ENCODE data around the gene LGMN. TPM values are rescaled to one million over a fixed set of nuclear protein-coding genes. Genes with fewer than 3 reads are reported as not detected.
"Not testable (repeated sequence)": the region's sequence is repeated elsewhere in the genome, so short reads cannot be mapped to it uniquely, and the experiment has no call there.

LGMN gene
- total RNA-seq, 1 experiment from 2014 or later: 29.5 TPM

DNA sequence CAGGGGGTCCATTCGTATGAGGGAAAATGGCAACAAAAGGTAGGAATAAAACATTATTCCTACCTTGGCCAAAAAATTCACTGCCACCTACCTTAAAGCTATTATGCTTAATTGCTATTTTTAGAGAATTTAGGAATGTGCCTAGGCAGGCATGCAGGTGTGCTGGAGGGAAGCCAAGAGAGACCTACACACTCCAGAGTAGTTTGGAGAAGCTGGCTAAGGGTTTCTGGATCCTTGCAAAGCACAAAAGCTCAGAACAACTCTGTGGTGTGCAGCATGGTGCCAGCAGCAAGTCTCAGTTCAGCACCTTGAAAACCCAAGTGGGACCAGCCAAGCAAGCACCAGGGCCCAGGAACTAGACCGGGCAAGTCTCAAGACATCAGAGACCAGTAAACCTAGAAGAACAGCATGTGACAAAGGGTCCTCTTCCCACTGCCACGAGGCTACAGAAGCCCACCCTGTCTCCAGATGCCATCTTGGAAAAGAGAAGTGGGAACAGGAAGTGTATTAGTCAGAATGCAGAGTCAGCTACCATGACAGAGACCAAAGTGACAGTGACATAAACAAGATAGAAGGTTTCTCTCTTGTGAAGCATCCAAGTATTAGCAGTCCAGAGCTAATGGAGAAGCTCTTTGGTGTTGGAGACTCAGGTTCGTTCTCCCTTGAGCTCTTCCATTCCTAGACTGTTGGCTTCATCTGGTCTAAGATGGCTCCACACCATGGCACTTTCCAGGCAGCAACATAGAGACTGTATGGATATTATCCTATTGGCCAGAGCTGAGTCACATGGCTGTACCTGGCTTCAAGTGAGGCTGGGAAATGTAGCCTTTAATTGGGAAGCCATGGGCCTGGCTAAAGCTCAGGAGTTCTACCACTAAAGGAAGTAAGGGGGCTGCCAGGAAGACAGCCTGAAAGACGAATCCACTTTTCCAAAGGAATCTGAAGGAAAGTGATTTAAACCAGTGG is 15.5 kb upstream of the LGMN start:
- DNase-seq (ENCODE audit: low read depth): peak; percentile 47

DNA sequence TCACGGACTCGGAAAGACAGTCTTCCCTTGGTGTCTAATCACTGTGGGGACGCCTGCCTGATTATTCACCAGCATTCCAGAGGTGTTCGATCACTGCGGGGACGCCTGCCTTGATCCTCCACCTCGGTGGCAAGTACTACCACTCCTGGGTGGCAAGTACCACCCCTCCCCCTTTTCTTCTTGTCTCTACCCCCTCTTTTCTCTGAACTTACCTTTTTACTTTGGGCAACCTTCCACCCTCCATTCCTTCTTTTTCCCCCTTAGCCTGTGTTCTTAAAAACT is 12.0 kb upstream of the LGMN start:
- DNase-seq (ENCODE audit: low read depth): no peak

DNA sequence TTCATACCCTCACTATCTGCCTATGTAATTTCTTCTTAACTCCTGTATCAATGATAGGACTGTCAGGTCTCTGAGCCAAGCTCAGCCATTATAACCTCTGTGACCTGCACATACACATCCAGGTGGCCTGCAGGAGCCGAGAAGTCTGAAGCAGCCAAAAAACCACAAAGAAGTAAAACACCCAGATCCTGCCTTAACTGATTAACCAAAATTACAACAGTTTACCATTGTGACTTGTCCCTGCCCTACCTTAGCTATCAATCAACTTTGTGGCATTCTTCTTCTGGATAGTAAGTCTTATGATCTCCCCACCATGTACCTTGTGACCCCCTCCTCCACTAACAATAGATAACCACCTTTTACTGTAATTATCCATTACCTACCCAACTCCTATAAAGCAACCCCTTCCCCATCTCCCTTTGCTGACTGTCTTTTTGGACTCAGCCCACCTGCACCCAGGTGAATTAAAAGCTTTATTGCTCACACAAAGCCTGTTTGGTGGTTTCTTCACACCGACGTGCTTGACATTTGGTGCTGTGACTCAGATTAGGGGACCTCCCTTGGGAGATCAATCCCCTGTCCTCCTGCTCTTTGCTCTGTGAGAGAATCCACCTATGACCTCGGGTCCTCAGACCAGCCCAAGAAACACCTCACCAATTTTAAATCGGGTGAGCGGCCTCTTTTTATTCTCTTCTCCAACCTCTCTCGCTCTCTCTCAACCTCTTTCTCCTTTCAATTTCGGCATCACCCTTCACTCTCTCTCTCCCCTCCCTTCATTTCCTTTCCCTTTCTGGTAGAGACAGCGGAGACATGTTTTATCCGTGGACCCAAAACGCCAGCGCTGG is 11.5 kb upstream of the LGMN start:
- no peak for DNase-seq (ENCODE audit: low read depth)

DNA sequence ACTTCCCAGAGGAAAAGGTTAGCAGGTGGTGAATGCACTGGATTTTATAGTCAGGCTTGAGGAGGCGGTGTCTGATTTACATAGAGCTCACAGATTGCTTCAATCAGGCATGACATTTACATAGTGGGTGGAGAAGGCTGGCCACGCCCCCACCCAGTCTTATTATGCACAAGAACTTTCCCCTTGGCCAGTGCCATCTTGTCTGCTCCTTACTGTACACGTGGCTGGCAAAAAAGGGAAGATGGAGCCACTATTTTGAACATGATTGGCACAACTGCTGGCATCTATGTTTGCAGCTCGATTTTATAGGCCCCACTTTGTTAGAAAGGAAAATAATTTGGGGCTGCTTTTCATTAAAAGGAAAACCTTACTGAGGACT is 10.9 kb upstream of the LGMN start:
- peak; percentile 40 for DNase-seq (ENCODE audit: low read depth)

DNA sequence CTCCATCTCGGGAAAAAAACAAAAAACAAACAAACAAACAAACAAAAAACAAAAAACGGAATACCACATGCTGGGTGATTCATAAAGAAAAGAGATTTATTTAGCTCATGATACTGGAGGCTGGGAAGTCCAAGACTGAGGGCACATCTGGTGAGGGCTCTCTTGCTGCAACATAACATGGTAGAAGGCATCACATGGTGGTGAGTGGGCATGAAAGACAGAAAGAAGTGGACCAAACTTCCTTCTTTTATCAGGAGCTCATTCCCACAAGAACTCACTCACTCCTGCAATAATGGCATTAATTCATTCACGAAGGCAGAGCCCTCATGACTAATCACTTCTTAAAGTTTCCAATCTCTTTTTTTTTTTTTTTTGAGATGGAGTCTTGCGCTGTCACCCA is 8.0 kb upstream of the LGMN start:
- DNase-seq (ENCODE audit: low read depth): peak; percentile 30

DNA sequence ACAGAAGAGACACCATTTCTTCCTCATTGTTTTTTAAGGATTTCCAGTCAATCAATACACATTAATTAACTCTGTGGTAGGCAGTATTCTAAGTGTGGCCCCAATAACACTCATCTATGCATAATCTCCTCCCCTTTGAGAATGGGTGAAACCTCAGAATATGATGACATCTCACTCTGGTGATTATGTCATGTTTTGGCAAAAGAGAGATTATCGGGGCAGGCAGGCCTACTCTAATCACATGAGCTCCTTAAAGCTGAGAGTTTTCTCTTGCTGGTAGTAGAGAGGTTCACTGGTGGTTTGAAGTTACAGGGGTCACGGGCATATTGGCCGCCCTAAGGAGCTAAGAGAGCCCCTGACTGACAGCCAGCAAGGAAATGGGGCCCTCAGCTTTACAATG is 7.1 kb upstream of the LGMN start:
- DNase-seq (ENCODE audit: low read depth): no peak

DNA sequence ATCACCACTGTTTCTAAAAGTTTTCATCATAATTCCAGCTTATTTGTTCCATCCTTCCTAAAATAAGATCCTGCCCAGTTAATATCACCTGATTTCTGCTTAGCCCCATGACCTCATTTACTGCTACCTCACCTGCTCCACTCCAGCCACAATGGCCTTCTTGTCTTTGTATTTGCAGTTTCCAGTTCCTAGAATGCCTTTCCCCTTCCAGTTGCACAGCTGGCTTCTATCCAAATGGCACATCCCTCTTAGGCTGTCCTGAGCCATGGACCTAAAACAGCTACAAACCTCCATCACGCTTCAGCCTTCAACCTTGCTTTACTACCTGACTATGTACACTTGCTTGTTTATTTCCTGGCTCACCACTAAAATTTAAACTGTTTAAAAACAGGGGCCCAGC is 6.5 kb upstream of the LGMN start:
- DNase-seq (ENCODE audit: low read depth): no peak

DNA sequence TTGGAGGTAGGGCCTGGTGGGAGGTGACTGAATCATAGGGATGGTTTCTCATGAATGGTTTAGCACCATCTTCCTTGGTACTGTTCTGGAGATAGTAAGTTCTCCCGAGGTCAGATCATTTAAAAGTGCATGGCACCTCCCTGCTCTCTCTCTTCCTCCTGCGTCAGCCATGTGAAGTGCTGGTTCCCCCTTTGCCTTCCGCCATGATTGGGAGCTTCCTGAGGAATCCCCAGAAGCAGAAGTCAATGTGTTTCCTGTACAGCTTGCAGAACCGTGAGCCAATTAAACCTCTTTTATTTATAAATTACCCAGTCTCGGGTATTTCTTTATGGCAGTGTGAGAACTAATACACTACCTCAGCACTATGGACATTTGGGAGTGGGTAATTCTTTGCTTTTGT is 4.8 kb upstream of the LGMN start:
- DNase-seq (ENCODE audit: low read depth): no peak

DNA sequence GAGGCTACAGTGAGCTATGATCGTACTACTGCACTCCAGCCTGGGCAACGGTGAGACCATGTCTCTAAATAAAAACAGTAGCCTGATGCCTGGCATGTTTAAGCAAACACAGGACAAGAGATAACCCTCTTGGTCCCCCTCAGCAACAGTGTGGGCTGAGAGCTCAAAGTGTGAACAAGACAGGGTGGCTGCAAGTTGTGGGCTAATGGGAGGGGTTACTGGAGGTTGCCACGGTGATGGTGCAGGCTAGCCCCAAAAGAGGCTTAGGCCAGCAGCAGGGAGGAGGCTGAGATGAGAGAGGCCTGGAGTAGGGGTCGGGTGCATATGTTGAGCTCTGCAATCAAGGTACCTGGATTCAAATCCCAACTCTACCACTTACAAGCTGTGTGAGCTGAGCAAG is 3.4 kb upstream of the LGMN start:
- DNase-seq (ENCODE audit: low read depth): no peak

DNA sequence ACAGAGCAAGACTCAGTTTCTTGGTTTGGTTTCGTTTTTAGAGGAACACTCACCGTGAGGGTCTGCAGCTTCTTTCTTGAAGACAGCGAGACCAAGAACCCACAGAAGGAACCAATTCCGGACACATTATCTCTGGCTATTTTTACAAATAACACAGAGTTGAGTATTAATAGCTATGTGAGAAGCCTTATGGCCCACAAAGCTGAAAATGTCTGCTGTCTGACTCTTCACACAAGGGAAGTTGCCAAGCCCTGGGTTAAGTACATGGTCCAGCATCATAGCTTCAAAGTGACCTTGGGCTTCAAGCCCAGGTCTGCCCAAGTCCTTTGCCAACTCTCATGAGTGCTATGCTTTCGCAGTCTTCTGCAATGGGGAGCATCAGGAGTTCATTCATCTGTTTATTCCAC is 2.6 kb upstream of the LGMN start:
- no peak for DNase-seq (ENCODE audit: low read depth)

DNA sequence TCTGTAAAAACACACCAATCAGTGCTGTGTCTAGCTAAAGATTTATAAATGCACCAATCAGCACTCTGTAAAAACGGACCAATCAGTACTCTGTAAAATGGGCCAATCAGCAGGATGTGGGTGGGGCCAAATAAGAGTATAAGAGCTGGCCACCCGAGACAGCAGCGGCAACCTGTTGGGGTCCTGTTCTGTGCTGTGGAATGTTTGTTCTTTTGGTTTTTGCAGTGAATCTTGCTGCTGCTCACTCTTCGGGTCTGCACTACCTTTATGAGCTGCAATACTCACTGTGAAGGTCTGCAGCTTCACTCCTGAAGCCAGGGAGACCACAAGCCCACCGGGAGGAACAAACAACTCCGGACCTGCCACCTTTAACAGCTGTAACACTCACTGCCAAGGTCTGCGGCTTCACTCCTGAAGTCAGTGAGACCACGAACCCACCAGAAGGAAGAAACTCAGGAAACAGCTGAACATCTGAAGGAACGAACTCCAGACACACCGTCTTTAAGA is 1.8 kb upstream of the LGMN start:
- not testable (repeated sequence) for DNase-seq (ENCODE audit: low read depth)

DNA sequence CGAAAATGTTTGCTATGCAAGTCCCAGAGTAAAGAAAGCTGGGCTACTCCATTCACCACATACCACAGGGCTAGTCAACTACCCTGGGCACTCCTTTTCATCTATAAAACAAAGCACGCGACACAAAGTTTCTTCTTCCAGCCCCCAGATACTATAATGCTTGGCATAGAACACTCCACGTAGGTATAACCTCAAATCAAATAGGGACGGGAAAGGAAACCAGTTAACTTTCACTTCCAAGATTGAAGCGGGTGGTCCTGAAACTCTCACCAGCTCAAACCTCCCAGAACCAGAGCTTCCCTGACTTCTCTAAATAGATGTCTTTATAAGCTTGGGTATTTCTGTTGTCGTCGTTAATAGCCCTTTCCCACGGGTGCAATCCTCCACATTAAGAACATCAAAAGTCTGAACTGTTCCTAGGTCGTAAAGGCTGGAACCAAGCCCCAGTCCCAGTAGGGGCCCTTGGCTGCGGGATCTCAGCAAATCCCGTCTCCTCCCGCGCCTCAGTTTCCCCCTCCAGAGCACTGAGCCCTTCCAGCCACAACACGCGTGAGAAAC is 647 bp downstream of the LGMN start:
- DNase-seq (ENCODE audit: low read depth): no peak

DNA sequence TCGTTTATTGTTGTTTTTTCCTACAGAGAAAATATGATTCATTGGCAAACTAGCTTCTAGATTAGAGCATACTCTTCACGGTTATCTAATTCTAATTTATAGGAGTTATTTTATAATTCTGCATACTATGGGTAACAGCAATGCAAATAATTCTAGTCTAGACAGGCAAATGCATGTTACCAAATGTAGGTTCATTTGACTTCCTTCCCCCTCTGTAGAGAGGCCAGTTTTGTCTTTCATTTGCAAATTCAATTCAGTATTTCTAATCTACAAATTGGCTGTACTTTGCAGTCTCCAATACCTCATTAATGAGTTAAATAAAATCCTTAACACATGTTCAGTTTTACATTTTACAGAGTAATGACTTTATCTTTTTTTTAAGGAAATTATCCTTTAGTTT is 4.2 kb downstream of the LGMN start:
- no peak for DNase-seq (ENCODE audit: low read depth)

DNA sequence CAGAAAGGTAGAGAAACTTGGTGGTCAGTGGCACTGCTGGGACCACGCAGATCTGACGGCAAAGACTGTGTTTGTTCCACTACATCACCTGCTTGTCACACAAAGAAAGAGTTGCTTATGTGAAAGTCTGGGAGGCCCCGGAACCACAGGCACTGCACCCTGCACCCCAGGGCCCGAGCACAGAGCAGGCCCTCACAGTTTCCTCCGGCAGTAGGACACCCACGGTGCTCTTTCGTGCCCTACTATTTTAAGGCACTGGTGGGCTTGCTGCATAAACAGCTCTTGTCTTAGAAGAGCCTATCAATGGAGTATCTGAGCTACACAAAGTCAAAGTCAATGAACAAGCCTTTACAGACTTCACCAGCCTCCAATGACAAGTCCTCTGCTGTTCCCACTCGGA is 8.0 kb downstream of the LGMN start:
- DNase-seq (ENCODE audit: low read depth): no peak

DNA sequence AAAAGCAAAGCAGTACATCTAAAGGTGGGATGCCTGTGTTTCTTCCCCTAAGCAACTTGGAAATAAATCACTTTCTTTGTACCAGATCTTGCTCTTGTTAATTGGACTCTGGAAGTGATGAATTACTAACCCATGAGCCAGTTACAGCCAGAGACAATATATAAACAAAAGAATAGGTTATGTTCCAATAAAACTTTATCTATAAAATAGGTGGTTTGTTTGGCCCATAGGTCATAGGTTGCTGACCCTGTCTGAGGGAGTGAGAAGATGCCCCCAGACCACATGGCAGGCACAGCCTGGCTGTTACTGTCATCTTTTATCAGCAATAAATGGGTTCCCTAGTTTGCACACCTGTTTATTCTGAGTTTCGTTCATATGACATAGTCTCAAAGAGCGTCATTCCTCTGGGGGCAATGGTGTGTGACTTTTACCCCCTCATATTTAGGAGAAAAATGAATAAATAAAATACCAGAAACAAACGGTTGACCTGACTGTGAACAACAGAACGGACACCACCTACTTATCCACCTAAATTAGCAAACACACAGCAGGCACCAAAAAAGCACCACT is 10.7 kb downstream of the LGMN start:
- no peak for DNase-seq (ENCODE audit: low read depth)

DNA sequence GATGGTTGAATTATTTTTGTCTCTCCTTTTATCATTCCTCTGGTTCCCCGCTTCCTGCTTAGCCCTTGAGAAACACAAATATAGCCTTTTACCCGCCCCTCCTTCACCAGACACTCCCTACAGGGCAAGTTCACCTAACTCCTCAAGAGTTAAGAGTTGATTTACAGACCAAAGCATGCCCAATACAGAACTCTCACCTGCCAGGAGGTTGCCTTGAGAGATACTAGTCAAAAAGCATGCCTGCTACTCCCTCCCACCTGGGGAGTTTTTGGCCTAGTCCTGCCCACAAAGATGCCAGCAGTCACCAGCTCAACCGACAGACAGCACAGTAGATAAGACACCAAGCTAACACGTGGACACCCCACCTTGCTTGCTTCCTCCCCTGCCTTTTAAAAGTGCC is 11.2 kb downstream of the LGMN start:
- DNase-seq (ENCODE audit: low read depth): no peak

DNA sequence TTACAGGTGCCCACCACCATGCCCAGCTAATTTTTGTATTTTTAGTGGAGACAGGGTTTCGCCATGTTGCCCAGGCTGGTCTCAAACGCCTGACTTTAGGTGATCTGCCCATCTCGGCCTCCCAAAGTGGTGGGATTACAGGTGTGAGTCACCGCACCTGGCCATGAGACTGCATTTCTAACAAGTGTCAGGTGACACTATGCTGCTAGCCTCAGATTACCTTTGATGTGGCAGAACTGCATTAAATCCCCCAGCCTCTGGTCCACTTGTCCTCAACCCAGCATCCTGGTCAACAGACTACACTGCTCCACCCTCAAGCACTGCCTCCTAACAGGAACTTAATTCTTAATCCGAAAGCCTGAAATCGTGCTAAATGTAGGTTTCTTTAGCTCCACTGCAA is 13.1 kb downstream of the LGMN start:
- DNase-seq (ENCODE audit: low read depth): no peak

DNA sequence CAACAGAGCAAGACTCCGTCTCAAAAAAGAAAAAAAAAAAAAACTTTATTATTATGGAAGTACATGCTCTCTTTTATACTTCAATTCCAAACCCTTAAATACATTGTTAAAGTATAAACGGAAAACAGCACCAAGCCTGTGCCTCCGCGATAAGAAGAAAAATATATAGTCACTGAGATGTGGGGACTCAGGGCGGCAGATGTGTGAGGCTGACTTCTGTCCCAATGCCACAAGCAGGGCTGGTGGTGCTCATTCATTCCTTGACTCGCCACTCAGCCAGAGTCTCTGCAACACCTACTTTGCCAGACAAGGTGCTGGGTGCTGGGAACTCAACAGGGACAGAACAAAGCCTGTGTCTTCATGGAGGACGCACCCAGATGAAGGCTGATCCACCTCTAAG is 13.8 kb downstream of the LGMN start:
- no peak for DNase-seq (ENCODE audit: low read depth)

DNA sequence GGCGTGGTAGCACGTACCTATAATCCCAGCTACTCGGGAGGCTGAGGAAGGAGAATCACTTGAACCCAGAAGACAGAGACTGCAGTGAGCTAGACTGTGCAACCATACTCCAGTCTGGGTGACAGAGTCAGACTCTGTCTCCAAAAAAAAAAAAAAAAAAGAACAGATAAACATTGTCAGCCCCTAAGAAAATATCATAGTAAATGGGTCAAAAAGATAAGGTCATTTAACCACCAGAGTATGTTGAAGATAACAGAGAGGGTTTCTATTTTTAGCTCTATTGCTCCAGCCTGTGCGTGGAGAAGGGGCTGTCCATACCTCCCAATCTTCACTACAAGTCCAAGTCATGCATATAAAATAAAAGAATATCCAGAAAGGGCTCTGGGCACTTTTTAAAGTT is 15.4 kb downstream of the LGMN start:
- DNase-seq (ENCODE audit: low read depth): no peak

DNA sequence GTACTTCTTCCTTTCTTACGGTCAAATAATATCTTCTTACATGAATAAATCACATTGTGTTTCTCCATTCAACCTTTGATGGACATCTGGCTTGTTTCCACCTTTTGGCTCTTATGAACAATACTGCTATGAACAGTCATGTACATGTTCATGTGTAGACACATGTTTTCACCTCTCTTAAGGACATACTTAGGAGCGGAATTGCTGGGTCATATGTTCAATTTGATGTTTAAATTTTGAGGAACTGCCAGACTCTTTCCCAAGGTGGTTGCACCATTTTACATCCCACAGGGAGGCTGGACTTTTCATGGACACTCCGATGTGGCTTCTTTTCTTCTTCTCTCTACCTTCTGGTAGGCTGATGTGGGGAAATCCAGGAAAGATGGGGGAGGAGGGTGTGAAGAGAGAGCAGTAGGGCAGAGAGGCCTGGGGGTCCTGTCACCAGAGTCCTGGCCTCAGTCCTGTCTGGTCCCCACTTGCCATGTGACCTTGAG is 16.8 kb downstream of the LGMN start:
- DNase-seq (ENCODE audit: low read depth): no peak

DNA sequence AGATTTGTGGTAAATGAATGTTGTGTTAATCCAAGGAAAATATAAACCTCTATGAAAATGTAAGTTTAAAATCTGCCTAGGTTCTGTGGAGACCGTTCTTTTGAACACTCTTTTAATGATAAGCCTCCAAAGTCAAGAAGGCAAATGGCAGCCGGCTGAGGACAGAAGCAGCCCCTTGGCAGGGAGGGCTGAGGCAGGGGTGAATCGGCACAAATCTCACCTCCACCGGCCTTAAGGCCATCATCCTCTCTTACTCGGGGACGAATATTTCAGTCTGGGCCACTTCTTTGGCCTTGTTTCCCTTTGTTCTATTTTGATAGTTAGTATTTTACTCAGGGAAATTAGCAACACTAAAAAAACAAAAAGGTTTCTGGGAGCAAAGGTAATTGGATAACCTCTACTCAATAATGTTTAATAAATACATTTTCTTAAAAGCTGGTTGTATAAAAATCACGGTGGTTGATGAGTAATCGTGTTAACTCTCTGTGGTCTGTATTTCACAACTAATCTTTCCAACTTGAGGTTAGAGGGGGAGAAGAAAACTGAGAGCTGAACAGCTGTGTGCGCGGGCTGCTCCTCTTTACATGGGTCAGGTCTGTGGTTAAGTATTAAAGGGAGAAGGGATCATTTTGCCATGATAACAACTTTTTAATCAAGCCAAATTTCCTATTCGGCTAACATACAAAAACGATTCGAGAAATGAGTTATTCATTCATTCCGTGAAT is 18.6 kb downstream of the LGMN start:
- peak; percentile 91 for DNase-seq (ENCODE audit: low read depth)
